ENCODE data around the gene BEND5. TPM values are rescaled to one million over a fixed set of nuclear protein-coding genes. Genes with fewer than 3 reads are reported as not detected.

The BEND5 gene
- total and polyA plus RNA-seq, 2 of the 8 experiments (the other 6 are each of a cell fraction or from before 2014, with no cell fraction given): 3.8 to 7.5 TPM

- H3K9me3 ChIP-seq (ENCODE audit: insufficient read depth in 2 of 2, low read depth in 1 of 2, low read length in 1 of 2): no peaks in the 10 kb centered on the region
- POLR2A ChIA-PET (ENCODE audit: partially characterized antibody): no interaction called here
- no peak overlapping the region for H4K8ac ChIP-seq (ENCODE audit: extremely low read depth, insufficient read depth, low read length)
- no peak overlapping the region for H2BK12ac ChIP-seq (ENCODE audit: low read depth, low read length)
- H2BK20ac ChIP-seq (ENCODE audit: low read length): no peak overlapping the region
- no peaks in the 10 kb centered on the region for H3K23me2 ChIP-seq (ENCODE audit: low read depth, low read length)
- peaks cover 3 to 15% (median 14%) of the 10 kb centered on the region in 4 experiments; a peak in 7 of 8 replicates for H3K36me3 ChIP-seq (ENCODE audit: control insufficient read depth in 2 of 4, insufficient read depth in 4 of 4, low read length in 3 of 4)
- H3K4me3 ChIP-seq (ENCODE audit: extremely low read depth in 1 of 4, insufficient read depth in 2 of 4, low read depth in 3 of 4, low read length in 4 of 4): no peak overlapping the region
- no peak overlapping the region for H3K4me2 ChIP-seq (ENCODE audit: insufficient read depth in 1 of 2, low read depth in 2 of 2, low read length in 2 of 2)
- no peaks in the 10 kb centered on the region; a peak in 1 of 7 replicates for H3K4me1 ChIP-seq (replicated peaks in 1 of 4; ENCODE audit: control insufficient read depth in 3 of 4, insufficient read depth in 4 of 4, low read length in 3 of 4)
- no peak overlapping the region for H3K9ac ChIP-seq (replicated peaks in 1 of 4; ENCODE audit: extremely low read depth in 1 of 4, low read depth in 3 of 4, low read length in 3 of 4)
- H4K20me1 ChIP-seq (replicated peaks in 1 of 2; ENCODE audit: control insufficient read depth in 1 of 2, insufficient read depth in 2 of 2, low read length in 2 of 2): no peaks in the 10 kb centered on the region
- no peak overlapping the region for H3K56ac ChIP-seq (replicated peaks; ENCODE audit: insufficient read length, low read depth, low read length)
- TF ChIP-seq CBX8 (IDR thresholded peaks at IDR 0.05; ENCODE audit: borderline replicate concordance, low read depth, low read length): no peak
- TF ChIP-seq RFX5 (IDR thresholded peaks at IDR 0.05; ENCODE audit: borderline replicate concordance, low read depth, low read length): no peak
- no peak for TF ChIP-seq KDM5A (IDR thresholded peaks at IDR 0.05; ENCODE audit: low read length)
- no peaks in the 10 kb centered on the region; the same call in 1 of the 2 replicates for H3K79me1 ChIP-seq (ENCODE audit: low read depth, low read length)
- no peak for FAIRE-seq
- CTCF ChIA-PET (ENCODE audit: partially characterized antibody): interaction anchor here (0.8 to 2.2 kb wide), 4 partner anchors 11 to 1587 kb away, joined by 3 to 7 read pairs (median 5); no protein-coding TSS in a partner anchor
- no peak overlapping the region for H3K14ac ChIP-seq (ENCODE audit: insufficient read length)
- no peak for DNase-seq (ENCODE audit: low read depth in 1 of 2, low spot score in 2 of 2)
- H2AK5ac ChIP-seq (ENCODE audit: low read depth, low read length): no peak overlapping the region
- no peak overlapping the region for H2BK120ac ChIP-seq (replicated peaks; ENCODE audit: low read depth, low read length)
- no peak overlapping the region for H4K5ac ChIP-seq (ENCODE audit: insufficient read length, low read depth, low read length)
- H2BK5ac ChIP-seq (ENCODE audit: low read depth, low read length): no peak overlapping the region
- no peak overlapping the region for H3K23ac ChIP-seq (ENCODE audit: insufficient read length)
- no peak overlapping the region for H4K91ac ChIP-seq (replicated peaks; ENCODE audit: insufficient read length, low read length)
- no peak overlapping the region for H3K4ac ChIP-seq (replicated peaks; ENCODE audit: insufficient read length, low read depth, low read length)
- no peak overlapping the region for H2AFZ ChIP-seq (ENCODE audit: low read length)
- no peak overlapping the region for H3K18ac ChIP-seq (ENCODE audit: extremely low read depth, low read length)
- H3K79me2 ChIP-seq (ENCODE audit: control insufficient read depth in 1 of 2, insufficient read depth in 2 of 2, low read length in 2 of 2): no peaks in the 10 kb centered on the region
- no peak overlapping the region; the same call in 1 of the 2 replicates for H3K27ac ChIP-seq (ENCODE audit: low read depth, low read length)
- H3K27me3 ChIP-seq (replicated peaks in 1 of 4; ENCODE audit: control insufficient read depth in 3 of 4, extremely low read depth in 1 of 4, insufficient read depth in 3 of 4, low read length in 3 of 4): no peaks in the 10 kb centered on the region
- H2BK15ac ChIP-seq (ENCODE audit: low read length): no peak overlapping the region
Observed at GRCh38 chr1:48761411-48761810, 15.3 kb downstream of the BEND5 start.

All from H1 (cell line).